NAMALWA (cell line): ENCODE data around the gene AP1S2.
"Not testable (repeated sequence)": the region's sequence is repeated elsewhere in the genome, so short reads cannot be mapped to it uniquely, and the experiment has no call there.

Experiments
- DNase-seq: peaks from one replicate; pipeline ENCODE4 v3.0.0-alpha.2; 2015; ENCODE audit warnings: low spot score

The AP1S2 gene

GRCh38 chrX:15854712-15855567, at the start of gene AP1S2:
AP1S2 (minus strand) TSS chrX:15854813; CDS start chrX:15852524, 2,289 bp downstream.
- peak; percentile 92 for DNase-seq

DNA sequence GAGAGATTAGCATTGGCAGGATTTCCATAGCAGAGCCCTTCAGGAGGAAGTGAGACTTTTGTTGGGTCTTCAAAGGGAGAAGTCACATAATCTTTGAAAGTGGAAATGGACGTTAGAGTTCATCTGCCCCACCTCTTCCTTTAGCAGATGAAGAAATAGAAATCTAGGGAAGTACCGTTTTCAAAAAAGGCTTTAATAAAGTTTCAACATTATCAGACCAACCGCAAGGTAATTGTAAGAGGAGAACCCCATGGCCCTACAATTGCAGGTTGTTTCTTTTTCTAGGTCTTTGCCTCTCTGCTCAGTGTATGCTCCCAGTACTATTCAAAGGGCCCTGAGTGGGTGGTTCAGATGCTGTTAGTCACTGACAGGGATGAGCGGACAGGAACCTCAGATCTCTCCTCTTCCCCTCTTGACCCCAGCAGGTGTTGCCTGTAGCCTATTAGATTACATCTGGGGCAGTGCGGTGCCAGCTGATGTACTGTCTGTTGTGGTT, 48.6 kb upstream of the AP1S2 start:
- peak; percentile 54 for DNase-seq

DNA sequence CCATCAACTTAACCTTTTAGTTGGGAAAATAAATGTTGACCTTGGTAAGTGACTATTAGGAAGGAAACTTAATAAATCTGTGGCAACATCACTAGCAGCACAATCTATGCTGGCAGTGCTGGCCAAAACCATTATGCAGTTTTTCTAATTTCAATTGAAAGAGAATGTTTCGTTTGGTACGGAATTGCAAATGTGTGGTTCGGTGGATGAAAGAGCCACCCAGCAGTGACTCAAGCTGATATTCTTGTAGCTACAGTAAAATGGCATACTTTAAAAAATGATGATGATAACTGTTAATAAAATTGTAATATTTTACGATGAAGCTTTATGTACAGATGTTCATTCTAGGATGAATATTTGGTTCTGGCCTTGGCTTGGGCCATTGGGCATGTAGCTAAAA, 40.7 kb upstream of the AP1S2 start:
- no peak for DNase-seq

GRCh38 chrX:15894724-15895123, 40.1 kb upstream of the AP1S2 start:
- DNase-seq, result no peak

DNA sequence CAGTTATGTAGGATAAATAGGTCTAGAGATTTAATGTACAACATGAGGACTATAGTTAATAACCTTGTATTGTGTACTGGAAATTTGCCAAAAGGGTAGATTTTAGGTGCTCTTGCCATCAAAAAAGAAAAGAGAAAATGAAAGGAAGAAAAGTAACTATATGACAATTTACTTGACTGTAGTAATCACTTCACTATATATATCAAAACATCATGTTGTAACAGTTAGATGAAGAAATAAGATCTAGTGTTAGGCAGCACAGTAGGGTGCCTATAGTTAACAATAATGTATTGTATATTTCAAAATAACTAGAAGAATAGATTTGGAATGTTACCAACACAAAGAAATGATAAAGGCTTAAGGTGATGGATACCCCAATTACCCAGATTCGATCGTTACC, 35.9 kb upstream of the AP1S2 start:
- no peak for DNase-seq

- no peak for DNase-seq
Observed at GRCh38 chrX:15888062-15888461, 33.4 kb upstream of the AP1S2 start.

DNA sequence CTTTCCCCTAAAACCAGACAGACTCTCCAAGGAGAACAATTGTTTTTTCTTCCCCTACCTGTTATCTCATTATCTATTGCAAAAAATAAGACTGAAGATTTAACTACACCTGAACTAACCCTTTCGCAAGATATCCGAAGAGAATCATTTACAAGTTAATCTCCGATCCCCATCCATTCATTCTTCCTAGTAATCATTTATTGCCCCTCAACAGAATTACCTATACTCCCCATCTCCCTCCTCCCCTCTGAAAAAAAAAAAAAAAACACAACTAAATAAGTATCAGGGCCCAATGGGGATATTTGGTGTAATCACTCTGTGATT, 28.9 kb upstream of the AP1S2 start:
- DNase-seq, result no peak

DNA sequence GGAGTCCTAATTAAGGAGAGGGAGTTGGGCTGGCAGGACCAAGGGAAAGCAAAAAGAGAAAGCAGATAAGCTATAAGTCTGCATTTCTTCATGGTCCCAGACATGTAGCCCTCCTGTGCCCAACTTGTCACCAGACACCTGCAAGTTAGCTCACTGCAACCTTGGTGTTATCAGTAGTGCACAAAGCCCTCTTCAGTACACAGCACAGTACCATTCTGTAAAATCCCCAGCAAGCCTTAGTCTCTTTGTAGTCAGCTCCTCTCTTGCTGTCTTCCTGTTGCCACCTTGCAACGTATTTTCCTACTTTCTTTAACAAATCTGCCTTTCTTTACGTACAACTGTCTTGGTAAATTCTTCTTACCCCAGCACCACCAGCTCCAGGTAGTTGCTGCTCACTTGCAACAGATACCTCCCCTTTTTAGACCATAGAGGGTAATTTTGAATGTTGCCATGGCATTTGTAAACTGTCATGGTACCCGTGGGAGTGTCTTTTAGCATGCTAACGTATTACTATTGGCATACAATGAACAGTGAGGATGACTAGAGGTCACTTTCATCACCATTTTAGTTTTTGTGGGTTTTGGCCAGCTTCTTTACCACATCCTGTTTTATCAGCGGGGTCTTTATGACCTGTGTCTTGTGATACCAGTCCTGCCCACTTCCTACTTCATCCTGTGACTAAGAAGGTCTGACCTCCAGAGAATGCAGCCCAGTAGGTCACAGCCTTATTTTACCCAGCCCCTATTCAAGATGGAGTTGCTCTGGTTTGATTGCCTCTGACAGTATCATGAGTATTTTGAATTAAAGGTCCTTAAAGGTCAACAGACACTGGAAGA, 28.3 kb upstream of the AP1S2 start:
- no peak for DNase-seq

- DNase-seq, result no peak
Observed at GRCh38 chrX:15881381-15881897, 26.8 kb upstream of the AP1S2 start.

DNA sequence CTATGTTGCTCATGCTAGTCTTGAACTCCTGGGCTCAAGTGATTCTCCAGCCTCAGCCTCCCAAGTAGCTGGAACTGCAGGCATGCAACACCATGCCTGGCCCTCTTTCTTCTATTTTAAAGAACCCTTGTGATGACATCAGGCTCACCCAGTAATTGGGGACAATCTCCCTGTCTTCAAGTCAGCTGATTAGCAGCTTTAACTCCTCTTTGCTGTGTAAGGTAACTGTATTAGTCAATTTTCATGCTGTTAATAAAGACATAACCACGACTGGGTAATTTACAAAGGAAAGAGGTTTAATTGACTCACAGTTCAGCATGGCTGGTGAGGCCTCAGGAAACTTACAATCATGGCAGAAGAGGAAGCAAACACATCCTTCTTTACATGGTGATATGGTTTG, 23.3 kb upstream of the AP1S2 start:
- not testable (repeated sequence) for DNase-seq

DNA sequence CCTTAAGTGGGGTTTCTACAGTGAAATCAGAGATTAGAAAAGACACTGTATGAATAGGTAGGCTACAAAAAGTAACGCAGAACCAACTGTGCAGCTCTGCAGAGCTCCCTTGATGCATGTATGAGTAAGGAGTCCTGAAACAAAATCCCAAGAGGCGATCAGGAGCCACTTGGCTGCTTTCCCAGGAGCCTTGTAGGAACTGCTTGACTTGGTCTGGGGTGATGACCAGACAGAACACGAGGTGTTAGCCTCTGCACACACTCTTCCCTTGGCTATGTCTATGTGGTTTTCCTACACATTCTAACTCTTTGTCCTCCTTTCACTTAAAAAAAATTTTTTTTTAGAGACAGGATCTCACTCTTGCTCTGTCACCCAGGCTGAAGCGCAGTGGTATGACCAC, 22.8 kb upstream of the AP1S2 start:
- DNase-seq, result no peak

DNA sequence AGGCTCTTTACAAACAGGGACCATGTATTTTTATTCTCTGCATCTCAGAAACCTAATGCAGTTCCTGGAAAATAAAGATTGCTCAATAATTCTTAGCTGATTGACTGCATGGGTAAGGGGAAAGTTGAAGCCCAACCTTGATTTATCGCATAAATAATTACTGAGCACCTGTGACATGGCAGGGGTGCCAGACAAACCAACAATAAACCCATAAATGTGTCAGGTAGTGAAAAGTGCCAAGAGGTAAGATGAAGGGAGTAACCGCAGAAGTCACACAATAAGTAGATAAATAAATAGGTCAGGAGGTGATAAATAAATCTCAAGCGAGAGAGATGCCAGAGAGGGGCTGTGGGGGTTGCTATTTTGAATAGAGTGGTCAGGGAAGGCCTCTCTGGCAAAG, 20.1 kb upstream of the AP1S2 start:
- no peak for DNase-seq

DNA sequence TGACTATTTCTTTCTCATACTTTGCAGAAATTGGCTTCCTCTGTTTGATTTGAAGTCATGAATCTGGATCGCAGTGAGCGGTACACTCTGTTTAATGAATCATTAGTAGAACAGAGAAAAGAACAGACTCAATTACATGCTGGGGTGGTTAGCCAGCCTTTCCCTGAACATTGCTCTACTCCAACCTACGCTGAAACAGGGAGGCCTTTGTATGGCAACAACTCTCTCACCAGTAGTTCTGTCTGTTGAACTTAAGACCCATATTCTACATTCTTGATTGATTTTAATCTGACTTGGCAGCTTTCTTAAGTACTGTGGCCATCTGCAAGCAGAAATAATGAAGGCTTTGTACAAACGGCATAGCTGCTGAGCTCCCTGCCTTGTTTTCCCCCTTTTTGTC, 19.0 kb upstream of the AP1S2 start:
- DNase-seq, result no peak

DNA sequence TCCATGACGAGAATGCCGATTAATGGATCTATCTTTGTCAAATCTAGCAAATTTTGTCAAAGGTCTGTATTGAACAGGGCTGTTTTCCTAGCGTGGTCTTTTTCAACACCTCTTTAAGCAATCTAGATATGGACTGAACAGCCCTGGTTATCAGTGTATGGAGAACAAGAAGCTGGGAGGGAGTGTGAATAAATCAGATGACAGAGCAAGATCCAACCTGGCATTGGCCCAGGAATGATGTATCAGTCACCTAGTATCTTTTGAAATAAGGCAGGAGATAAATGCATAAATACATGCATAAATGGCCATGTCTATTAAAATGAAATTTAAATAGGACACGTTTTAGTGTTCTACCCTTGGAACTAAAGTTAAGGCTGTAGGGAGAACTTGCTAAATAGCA, 15.7 kb upstream of the AP1S2 start:
- no peak for DNase-seq

GRCh38 chrX:15869695-15870094, 15.1 kb upstream of the AP1S2 start:
- no peak for DNase-seq

GRCh38 chrX:15866147-15866546, 11.5 kb upstream of the AP1S2 start:
- no peak for DNase-seq

- no peak for DNase-seq
Observed at GRCh38 chrX:15864629-15865028, 10.0 kb upstream of the AP1S2 start.

DNA sequence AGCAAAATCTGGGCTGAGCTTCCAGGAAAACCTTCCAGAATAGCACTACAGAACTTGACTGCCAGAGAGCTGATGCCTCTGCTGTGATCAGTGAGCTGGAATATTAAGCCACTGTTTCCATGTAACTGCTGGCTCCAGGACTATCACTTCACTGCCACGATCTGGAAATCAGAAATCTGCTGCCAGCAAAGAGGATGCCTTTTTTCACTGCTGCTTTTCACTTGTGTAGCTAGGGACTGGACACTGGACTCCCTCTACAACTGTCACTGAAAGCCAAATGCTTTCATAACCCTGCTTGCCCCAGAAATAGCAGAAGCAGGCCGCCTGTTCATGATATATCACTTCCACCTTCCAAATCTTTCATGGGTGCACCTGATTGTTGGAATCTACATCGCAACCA, 9.4 kb upstream of the AP1S2 start:
- DNase-seq, result no peak

DNA sequence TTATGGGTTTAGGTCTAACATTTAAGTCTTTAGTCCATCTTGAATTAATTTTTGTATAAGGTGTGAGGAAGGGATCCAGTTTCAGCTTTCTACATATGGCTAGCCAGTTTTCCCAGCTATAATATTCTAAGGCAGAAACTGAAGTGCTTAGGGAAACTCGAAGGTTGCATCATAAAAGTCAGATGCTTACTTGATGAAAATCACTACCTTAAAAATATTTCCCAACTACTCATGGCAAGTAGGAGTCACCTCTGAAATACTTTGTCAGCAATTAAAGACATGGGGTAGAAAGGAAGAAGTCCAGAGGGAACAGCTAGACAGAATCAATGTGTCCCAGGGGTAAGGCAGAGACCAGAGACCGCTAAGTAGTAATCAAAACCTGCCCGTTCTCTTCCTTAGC, 6.3 kb upstream of the AP1S2 start:
- no peak for DNase-seq

DNA sequence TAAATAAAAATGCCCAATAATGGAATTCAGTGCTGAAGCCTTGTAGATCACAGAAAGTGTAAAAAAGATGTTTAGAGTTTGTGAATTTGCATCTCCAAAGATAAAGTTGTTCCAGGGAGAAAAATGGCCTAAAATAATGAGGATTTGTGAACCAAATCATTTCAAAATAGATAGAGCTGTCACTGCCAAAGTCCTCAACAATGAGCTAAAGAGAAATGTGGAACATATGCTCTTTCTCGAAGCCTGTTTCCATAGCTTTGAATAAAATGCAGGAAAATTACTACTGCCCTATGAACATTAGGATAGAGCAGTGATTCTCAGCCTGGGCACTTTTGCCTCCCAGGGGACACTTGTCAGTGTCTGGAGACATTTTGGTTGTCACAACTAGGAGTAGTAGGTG, 3.4 kb upstream of the AP1S2 start:
- DNase-seq, result no peak

- DNase-seq, result no peak
Observed at GRCh38 chrX:15856636-15857035, 2.0 kb upstream of the AP1S2 start.

- DNase-seq, result peak; percentile 44
Observed at GRCh38 chrX:15856222-15856587, 1.6 kb upstream of the AP1S2 start.

- DNase-seq, result no peak
Observed at GRCh38 chrX:15855568-15856221, 1.1 kb upstream of the AP1S2 start.
